Middle frontal gyrus (tissue), 1 donor: Measurements from ENCODE around the gene SDR42E1.

Experiments
- DNase-seq: peaks from one replicate; pipeline ENCODE4 v3.0.0-alpha.2; 2015; ENCODE audit warnings: low spot score; ENCODE audit errors: extremely low spot score

The SDR42E1 gene

GRCh38 chr16:82011199-82011641 is at the start of gene SDR42E1:
SDR42E1 (minus strand) TSS chr16:82011470; CDS start chr16:82000858, 10,612 bp downstream.
- DNase-seq: no peak

- no peak for DNase-seq
These were observed 48.7 kb upstream of the SDR42E1 start for GRCh38 chr16:82059983-82060421.

GRCh38 chr16:82059161-82059982 is 48.1 kb upstream of the SDR42E1 start:
- no peak for DNase-seq

DNA sequence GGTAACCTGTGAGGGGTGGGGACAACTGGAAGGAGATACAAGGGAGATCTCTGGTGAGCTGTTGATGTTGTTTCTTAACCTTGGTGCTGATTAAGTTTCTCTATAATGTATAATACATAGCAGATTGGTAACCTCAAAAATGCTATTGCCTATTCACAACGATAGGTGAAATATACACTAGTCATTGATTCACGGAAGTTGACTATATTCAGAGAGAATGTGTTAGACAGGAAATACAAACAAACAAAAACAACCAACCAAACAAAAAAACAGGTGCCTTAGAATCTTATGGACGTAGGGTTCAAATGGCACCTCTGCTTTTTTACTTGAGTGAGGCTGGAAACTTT is 45.3 kb upstream of the SDR42E1 start:
- DNase-seq: no peak

DNA sequence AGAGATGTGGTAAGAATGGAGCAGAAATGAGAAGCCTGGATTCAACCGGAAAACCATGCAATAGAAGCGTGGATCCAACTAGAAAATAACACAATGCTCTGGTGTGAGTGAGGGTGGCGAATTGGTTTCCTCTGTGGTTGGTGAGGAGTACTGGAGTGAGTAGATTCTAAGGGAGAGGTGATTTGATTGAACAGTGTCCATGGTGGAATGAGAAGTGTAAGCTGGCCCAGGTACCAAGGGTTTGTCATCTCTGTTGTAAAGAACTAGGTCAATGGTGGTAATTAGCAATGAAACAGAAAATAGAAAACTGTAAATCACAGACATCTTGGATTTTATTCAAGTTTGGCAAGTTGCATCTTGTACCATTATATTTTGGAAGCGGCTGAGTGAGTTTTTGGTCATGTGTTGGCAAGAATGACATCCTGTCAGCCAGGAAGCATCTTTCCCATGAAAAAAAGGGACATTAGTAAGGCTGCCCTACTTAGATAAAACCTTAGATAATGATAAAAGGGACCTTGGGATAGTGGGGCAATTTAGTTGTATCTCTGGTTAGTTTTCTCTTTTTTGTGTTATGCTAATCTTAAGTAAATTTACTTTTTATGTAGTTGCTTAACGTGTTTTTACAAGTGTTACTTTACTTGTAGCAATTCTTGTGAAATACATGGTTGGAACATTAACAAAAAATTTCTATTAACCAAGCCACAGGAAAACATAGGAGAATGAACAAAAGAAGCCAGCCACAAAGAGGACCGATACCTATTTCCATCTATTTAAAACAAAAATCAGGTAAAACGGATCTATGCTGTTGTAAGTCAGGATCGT is 44.7 kb upstream of the SDR42E1 start:
- no peak for DNase-seq

GRCh38 chr16:82055117-82055516 is 43.8 kb upstream of the SDR42E1 start:
- DNase-seq: no peak

DNA sequence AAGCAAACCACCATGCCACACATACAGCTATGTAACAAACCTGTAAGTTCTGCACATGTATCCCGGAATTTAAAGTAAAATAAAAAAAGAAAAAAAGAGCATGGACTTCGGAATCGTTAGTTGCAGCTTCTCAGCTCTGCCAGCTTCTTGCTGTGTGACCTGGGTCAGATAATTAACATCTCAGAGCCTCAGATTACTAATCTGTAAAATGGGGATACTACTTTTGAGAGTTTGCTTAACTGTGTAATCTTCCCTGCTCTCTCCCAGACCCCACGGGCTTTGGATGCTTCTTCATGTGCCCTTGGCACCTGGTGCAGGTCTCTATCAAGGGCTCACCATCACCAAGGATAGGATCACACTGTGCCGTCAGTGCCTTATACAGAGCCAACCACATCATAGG is 40.4 kb upstream of the SDR42E1 start:
- no peak for DNase-seq

DNA sequence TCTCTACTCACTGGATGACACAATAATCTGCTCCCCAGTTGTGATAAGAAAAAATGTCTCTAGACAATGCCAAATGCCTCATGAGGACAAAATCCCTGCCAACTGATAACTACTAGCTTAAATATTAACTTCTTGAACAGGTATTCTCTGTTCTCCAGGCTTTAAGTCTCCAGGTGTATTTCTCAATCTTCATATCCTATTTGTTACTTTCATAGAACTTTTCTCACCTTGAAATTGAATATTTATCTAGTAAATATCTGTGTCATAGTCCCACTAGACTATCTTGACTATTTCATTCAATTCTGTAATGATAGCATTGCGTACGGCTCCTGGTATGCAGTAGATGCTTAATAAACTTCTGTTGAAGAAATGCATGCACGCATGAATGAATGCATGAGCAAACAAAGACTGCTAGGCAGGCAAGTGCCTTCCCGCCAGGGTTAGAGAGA is 39.7 kb upstream of the SDR42E1 start:
- DNase-seq: no peak

DNA sequence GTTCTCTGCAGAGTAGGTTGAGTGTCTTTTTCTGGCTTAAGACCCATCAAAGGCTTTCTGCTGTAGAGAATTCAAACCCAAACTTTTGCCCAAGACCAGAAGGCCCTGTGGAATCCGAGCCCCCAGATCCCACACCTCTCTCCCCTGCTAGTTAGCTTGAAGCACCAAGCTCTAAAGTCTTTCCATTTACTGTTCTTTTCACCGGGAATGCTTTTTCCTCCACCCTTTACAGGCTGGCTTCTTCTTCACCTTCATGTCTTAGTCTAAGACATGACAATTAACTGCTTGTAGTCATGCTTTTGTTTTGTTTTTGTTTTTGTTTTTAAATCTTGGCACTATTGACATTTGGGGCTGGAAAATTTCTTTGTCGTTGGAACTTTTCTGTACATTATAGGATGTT is 39.2 kb upstream of the SDR42E1 start:
- DNase-seq: no peak

DNA sequence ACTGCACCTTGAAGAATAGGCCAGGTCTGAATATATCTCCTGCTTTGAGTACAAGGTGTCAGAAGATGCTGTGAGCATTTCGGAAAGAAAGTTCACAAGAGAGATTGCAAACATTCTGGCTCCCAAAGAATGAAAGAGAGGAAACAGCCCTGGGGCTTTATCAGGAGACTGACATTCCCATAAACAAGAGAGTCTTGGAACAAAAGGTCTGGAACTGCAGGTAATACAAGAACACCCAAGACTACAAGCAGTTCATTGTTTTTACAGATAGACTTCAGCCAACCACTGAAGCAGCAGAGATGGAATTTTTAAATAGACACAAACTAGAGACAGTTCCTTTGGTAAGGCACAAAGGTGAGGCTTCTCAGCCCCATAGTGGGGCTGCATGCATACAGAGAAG is 38.2 kb upstream of the SDR42E1 start:
- DNase-seq: no peak

- no peak for DNase-seq
These were observed 36.5 kb upstream of the SDR42E1 start for GRCh38 chr16:82047787-82048186.

- no peak for DNase-seq
These were observed 36.1 kb upstream of the SDR42E1 start for GRCh38 chr16:82047374-82047773.

GRCh38 chr16:82046941-82047340 is 35.7 kb upstream of the SDR42E1 start:
- no peak for DNase-seq

GRCh38 chr16:82046541-82046940 is 35.3 kb upstream of the SDR42E1 start:
- DNase-seq: no peak

- DNase-seq: no peak
These were observed 34.2 kb upstream of the SDR42E1 start for GRCh38 chr16:82045465-82045864.

DNA sequence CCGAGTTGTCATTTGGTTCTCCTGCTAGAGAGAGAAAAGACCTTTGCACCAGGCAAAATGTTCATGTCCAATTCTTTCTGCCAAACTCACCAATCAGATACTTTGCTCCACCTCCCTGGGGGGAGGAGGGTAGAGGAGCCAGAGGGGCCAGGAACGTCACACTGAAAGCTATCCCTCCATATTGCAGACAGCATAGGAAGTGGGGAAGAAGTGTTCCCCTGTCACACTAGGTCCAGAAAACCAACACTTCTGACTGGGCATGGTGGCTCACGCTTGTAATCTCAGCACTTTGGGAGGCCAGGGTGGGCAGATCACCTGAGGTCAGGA is 33.3 kb upstream of the SDR42E1 start:
- DNase-seq: no peak

DNA sequence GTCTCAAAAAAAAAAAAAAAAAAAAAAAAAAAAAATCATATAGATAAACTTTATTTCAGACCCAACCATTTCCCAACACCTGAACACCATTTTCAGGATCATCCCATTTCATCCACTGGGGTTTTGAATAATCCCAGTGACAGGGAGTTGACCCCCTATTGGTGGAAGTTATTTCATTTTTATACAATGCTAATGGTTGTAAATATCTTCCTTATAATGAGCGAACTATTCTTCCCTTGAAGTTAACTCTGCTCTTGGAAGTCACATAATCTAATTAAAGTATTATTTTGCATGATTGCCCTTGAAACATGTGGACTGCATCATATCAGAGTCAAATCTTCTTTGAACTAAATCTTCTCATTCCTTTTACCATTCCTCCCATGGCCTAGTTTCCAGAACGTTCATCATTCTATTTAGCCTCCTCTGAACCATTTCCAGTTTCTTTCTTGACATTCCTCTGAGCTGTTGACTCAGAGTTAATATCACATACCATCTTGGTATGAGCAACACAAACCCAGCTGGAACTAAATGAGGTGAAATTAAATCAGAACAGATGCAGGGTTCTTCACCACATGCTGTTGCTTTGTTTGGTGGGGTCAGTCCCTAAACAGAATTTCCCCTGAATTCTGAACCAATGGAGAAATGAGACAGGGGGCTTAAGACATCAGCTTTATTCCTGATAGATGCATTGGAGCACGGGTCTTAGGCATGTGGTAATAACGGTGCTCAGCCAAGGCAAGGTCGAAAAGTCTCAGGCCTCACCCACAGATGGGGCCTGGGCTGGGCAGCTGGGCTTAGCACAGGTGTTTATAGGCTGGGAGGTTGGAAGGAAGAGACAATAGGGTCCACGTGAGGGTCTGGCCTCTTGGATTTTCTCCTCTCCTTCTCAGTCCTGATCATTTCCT is 32.7 kb upstream of the SDR42E1 start:
- no peak for DNase-seq

DNA sequence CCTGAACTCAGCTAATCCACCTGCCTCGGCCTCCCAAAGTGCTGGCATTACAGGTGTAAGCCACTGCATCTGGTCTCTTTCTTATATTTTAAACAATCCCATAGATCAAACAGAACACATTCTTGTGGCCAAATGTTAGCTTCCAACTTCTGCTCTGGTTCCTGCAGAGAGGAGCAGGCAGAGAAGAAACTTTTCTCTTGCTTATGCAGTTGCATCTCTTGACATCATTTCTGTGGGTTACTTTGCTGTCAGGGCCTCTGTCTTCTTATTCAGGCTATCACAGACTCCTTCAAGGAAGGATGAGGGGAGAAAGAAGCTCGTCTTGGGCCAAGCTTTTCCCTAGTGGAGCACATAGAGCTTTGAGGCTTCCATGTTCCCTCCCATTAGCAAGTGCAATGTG is 31.6 kb upstream of the SDR42E1 start:
- DNase-seq: no peak

GRCh38 chr16:82042144-82042543 is 30.9 kb upstream of the SDR42E1 start:
- DNase-seq: no peak

DNA sequence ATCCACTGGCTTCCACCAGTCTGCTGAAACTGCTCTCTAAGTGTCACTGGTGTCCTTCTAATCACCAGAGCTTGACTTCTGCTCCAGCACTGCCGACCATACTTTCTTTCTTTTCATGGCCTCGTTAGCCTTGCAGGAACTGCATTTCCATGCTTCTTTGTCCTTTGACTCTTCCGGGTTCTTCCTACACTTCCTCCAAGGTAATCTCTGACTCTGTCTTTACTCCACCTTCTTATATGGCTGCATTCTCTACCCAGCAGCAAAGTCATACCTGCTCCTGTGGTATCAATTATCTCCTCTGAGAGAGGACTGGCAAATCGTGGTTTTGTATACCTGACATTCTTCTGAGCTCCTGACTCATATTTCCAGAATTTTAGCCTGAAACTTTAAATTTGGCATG is 30.3 kb upstream of the SDR42E1 start:
- DNase-seq: no peak

DNA sequence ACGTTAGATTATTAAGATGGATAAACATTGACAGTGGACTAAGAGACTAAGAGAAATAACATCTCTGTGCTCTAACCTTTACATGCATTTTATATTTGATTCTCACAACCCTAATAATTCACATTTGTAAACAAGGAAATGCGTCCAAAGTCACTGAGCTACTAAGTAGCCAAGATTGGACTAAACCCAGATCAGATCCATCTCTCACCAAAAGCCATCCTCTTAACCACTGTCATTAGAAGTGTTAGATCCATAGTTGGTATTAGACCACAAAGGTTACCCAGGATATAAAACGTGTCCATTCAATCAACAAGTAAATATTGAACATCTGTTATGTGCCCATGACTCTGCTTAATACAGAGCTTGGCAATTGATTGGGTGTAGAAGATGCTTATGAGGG is 29.0 kb upstream of the SDR42E1 start:
- no peak for DNase-seq

DNA sequence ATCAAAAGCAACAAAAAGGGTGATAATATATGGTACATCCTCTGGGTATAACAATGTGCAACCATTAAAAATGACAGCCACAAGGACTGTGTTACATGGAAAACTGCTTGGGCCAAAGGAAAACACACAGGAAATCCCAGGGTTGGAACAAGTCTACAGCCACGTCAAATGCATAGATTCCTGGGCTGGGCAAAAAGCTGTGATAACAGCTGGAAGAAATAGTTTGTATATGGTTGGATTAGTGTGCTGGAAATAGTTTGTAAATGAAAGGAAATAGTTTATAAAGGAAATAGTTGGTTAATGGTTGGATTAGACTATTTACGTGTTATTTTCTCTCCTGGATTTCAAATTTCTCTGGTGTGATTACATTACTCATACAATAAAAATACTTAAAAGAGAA is 26.4 kb upstream of the SDR42E1 start:
- no peak for DNase-seq
